ENCODE results near the gene SLC24A3. TPM values are rescaled to one million over a fixed set of nuclear protein-coding genes. Genes with fewer than 3 reads are reported as not detected.

Gene SLC24A3
- total and polyA plus RNA-seq, 2 experiments from 2014 or later = not detected

DNA sequence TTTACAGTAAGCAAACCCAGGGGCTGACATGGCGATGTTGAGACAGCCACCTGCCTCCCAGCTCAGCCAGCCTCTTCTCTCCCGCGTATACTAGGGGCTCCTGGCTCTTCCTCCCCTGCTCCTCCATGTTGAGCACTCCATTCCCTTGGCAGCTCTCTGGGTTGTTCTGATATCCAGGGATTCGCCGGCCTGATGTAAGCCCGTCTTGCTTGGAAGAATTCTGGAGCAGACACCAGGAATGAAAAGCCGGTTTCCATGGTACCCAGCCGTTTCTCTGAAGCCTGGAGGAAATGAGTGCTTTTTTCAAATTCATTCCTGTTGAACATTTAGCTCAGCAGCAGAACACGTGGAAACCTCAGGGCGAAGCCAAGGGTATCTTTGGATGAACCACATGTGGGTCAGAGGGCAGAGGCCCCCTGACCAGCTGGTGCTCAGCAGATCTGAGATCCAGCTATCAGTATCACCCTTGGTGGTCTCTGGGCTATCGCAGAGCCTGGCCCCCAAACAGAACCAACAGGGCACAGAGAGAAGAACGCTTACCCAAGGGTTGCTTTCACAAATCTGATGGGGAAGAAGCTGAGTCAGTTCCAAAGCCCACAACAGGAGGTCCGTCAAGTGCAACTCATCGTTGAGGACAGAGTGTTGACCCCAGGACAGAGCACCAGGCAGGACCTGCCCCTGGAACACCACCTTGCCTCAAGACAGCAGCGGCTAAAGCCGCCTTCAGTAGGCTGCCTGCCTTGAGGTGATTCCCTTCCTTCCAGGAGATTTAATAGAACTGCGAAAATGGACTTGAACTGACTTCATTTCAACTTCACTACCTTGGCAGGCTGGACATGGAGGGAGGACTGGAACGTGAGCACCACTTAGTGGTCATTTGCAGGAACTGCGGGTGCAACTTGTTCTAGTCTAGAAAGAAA, 449.5 kb downstream of the SLC24A3 start:
- no peak overlapping the region for H3K9ac ChIP-seq
- H3K4me1 ChIP-seq (ENCODE audit: insufficient read depth) = no peaks in the 10 kb centered on the region
- H3F3A ChIP-seq (ENCODE audit: insufficient read depth) = no peaks in the 10 kb centered on the region
- DNase-seq = peak; percentile 81
- TF ChIP-seq EZH2 (IDR thresholded peaks at IDR 0.05; ENCODE audit: insufficient read depth, poor library complexity, severe bottlenecking) = no peak
- TF ChIP-seq EZH2phosphoT487 (IDR thresholded peaks at IDR 0.05; ENCODE audit: insufficient read depth, low read depth) = no peak
- H3K9me3 ChIP-seq (ENCODE audit: low read depth) = no peaks in the 10 kb centered on the region
- no peaks in the 10 kb centered on the region for H3K36me3 ChIP-seq (ENCODE audit: low read depth)
- H3K27me3 ChIP-seq (replicated peaks; ENCODE audit: insufficient read depth) = peaks cover 43% of the 10 kb centered on the region
- no peak overlapping the region for H3K4me2 ChIP-seq (ENCODE audit: unreplicated experiment)
- in situ Hi-C loops (cut with MboI) = loop anchor here (10.0 to 25.0 kb wide), 3 partner anchors 457 to 1250 kb away; no protein-coding TSS in a partner anchor
- no peak overlapping the region for H2AFZ ChIP-seq
- no peak overlapping the region for H3K27ac ChIP-seq
- no peaks in the 10 kb centered on the region for H4K20me1 ChIP-seq (ENCODE audit: insufficient read depth)
- no peaks in the 10 kb centered on the region for H3K79me2 ChIP-seq (ENCODE audit: insufficient read depth)
- H3K4me3 ChIP-seq = no peak overlapping the region
- no peaks in the 10 kb centered on the region for H3K9me2 ChIP-seq (ENCODE audit: insufficient read depth)
- WGBS, 2 experiments (ENCODE audit: low coverage in 1 of 2, low lambda C conversion rate in 2 of 2, missing lambda C conversion rate in 2 of 2) = 10% methylated on average over 19 of the region's 19 CpGs

- peaks cover 40% of the 10 kb centered on the region for H3K27me3 ChIP-seq (replicated peaks; ENCODE audit: insufficient read depth)
- 37 to 41% methylated on average over 9 of the region's 9 CpGs for WGBS, 2 experiments (ENCODE audit: low coverage in 1 of 2, low lambda C conversion rate in 2 of 2, missing lambda C conversion rate in 2 of 2)
- H3K27ac ChIP-seq = no peak overlapping the region
- no peak for DNase-seq
- no peak overlapping the region for H2AFZ ChIP-seq
- H3F3A ChIP-seq (ENCODE audit: insufficient read depth) = no peaks in the 10 kb centered on the region
- H3K4me3 ChIP-seq = no peak overlapping the region
- H3K9me3 ChIP-seq (ENCODE audit: low read depth) = no peaks in the 10 kb centered on the region
- H3K4me2 ChIP-seq (ENCODE audit: unreplicated experiment) = no peak overlapping the region
- H3K9me2 ChIP-seq (ENCODE audit: insufficient read depth) = no peaks in the 10 kb centered on the region
- TF ChIP-seq EZH2 (IDR thresholded peaks at IDR 0.05; ENCODE audit: insufficient read depth, poor library complexity, severe bottlenecking) = no peak
- TF ChIP-seq EZH2phosphoT487 (IDR thresholded peaks at IDR 0.05; ENCODE audit: insufficient read depth, low read depth) = no peak
- H3K9ac ChIP-seq = no peak overlapping the region
- in situ Hi-C loops (cut with MboI) = loop anchor here (10.0 to 25.0 kb wide), 3 partner anchors 458 to 1250 kb away; no protein-coding TSS in a partner anchor
- H3K4me1 ChIP-seq (ENCODE audit: insufficient read depth) = no peaks in the 10 kb centered on the region
- no peaks in the 10 kb centered on the region for H3K79me2 ChIP-seq (ENCODE audit: insufficient read depth)
- no peaks in the 10 kb centered on the region for H4K20me1 ChIP-seq (ENCODE audit: insufficient read depth)
- no peaks in the 10 kb centered on the region for H3K36me3 ChIP-seq (ENCODE audit: low read depth)
Measured at GRCh38 chr20:19662637-19662995, 450.2 kb downstream of the SLC24A3 start.

DNA sequence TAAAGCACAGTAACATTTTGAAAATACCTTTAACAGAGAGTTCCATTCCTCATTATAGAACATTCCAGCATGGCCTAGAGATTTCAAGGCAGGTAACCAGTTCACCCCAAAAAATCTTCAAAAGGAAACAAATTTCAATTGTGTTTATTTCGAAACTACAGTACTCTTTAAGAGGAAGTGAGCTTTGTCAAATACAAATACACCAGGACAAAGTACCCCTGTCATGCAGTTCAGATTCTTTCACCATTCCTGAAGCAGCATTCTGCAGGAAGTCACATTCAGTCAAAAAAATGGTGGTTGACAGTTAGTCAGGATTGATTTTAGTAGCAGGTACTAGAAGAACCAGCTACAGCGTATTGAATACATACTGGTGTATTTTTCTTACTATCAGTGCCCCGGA, 456.0 kb downstream of the SLC24A3 start:
- H3K36me3 ChIP-seq (ENCODE audit: low read depth) = no peaks in the 10 kb centered on the region
- no peak for TF ChIP-seq EZH2 (IDR thresholded peaks at IDR 0.05; ENCODE audit: insufficient read depth, poor library complexity, severe bottlenecking)
- TF ChIP-seq EZH2phosphoT487 (IDR thresholded peaks at IDR 0.05; ENCODE audit: insufficient read depth, low read depth) = no peak
- no peak overlapping the region for H3K9ac ChIP-seq
- in situ Hi-C loops (cut with MboI) = loop anchor here (10.0 to 25.0 kb wide), 3 partner anchors 464 to 1256 kb away; no protein-coding TSS in a partner anchor
- H3K27ac ChIP-seq = no peak overlapping the region
- no peaks in the 10 kb centered on the region for H3K9me3 ChIP-seq (ENCODE audit: low read depth)
- H2AFZ ChIP-seq = no peak overlapping the region
- H3K4me2 ChIP-seq (ENCODE audit: unreplicated experiment) = no peak overlapping the region
- no peaks in the 10 kb centered on the region for H3K9me2 ChIP-seq (ENCODE audit: insufficient read depth)
- H4K20me1 ChIP-seq (ENCODE audit: insufficient read depth) = no peaks in the 10 kb centered on the region
- peaks cover 15% of the 10 kb centered on the region for H3K27me3 ChIP-seq (replicated peaks; ENCODE audit: insufficient read depth)
- no peaks in the 10 kb centered on the region for H3K4me1 ChIP-seq (ENCODE audit: insufficient read depth)
- no peak for DNase-seq
- no peaks in the 10 kb centered on the region for H3K79me2 ChIP-seq (ENCODE audit: insufficient read depth)
- no peaks in the 10 kb centered on the region for H3F3A ChIP-seq (ENCODE audit: insufficient read depth)
- WGBS, 2 experiments (ENCODE audit: low coverage in 1 of 2, low lambda C conversion rate in 2 of 2, missing lambda C conversion rate in 2 of 2) = 86 to 88% methylated on average over 3 of the region's 3 CpGs
- H3K4me3 ChIP-seq = no peak overlapping the region

GRCh38 chr20:19670829-19671228, 458.4 kb downstream of the SLC24A3 start:
- Histone ChIP-seq H3F3A (ENCODE audit: insufficient read depth) (no peaks in the 10 kb centered on the region), H3K27me3 (replicated peaks; ENCODE audit: insufficient read depth) (peaks cover 17% of the 10 kb centered on the region), H2AFZ (no peak overlapping the region), H3K9ac (no peak overlapping the region), H3K27ac (no peak overlapping the region), H3K9me2 (ENCODE audit: insufficient read depth) (no peaks in the 10 kb centered on the region), H4K20me1 (ENCODE audit: insufficient read depth) (no peaks in the 10 kb centered on the region), H3K79me2 (ENCODE audit: insufficient read depth) (no peaks in the 10 kb centered on the region), H3K4me3 (no peak overlapping the region), H3K36me3 (ENCODE audit: low read depth) (no peaks in the 10 kb centered on the region), H3K4me2 (ENCODE audit: unreplicated experiment) (no peak overlapping the region), H3K4me1 (ENCODE audit: insufficient read depth) (no peaks in the 10 kb centered on the region), H3K9me3 (ENCODE audit: low read depth) (no peaks in the 10 kb centered on the region)
- no peak for DNase-seq
- in situ Hi-C loops (cut with MboI) = loop anchor here (25.0 kb wide), 2 partner anchors 1034 to 1259 kb away; no protein-coding TSS in a partner anchor
- 67 to 74% methylated on average over 3 of the region's 3 CpGs for WGBS, 2 experiments (ENCODE audit: low coverage in 1 of 2, low lambda C conversion rate in 2 of 2, missing lambda C conversion rate in 2 of 2)
- no peak for TF ChIP-seq EZH2 (IDR thresholded peaks at IDR 0.05; ENCODE audit: insufficient read depth, poor library complexity, severe bottlenecking)
- no peak for TF ChIP-seq EZH2phosphoT487 (IDR thresholded peaks at IDR 0.05; ENCODE audit: insufficient read depth, low read depth)
